Fibroblast of lung (primary cell): Measurements from ENCODE around the gene LAT. TPM values are rescaled to one million over a fixed set of nuclear protein-coding genes. Genes with fewer than 3 reads are reported as not detected.

ENCODE experiments used
- DNase-seq, 2 donors: peaks; one replicate each; pipeline versions ENCODE4 v3.0.0 to v3.0.0-alpha.2; 2010; ENCODE audit warnings: low read depth in 2 of 2
- H2AFZ ChIP-seq: 2 replicates; pipeline ENCODE4 v1.5.1; 2012; ENCODE audit warnings: low read length, control low read depth, inconsistent platforms
- H3K27ac ChIP-seq: 2 replicates; pipeline ENCODE4 v1.5.1; 2011; ENCODE audit warnings: low read length, control low read depth; ENCODE audit not compliant: insufficient read depth
- H3K27me3 ChIP-seq: 2 replicates; pipeline ENCODE4 v1.5.1; 2011; ENCODE audit warnings: mild to moderate bottlenecking, low read length; ENCODE audit not compliant: control insufficient read depth, insufficient read depth
- H3K36me3 ChIP-seq: 2 replicates; pipeline ENCODE4 v1.5.1; 2011; ENCODE audit warnings: low read length; ENCODE audit not compliant: control insufficient read depth, insufficient read depth
- H3K4me1 ChIP-seq: 2 replicates; pipeline ENCODE4 v1.5.1; 2011; ENCODE audit warnings: low read length; ENCODE audit not compliant: control insufficient read depth, insufficient read depth; ENCODE audit errors: extremely low read depth
- H3K4me2 ChIP-seq: 2 replicates; pipeline ENCODE4 v1.5.1; 2011; ENCODE audit warnings: low read length, control low read depth; ENCODE audit not compliant: insufficient read depth; ENCODE audit errors: extremely low read depth
- H3K4me3 ChIP-seq, 4 experiments: fragments of 200-600 bp in 1 of 4; sonication (generic) in 1 of 4; replicated peaks in 1 of 4; 2 replicates each; pipeline ENCODE4 v1.5.1; 2011 to 2016; ENCODE audit warnings: low read length in 4 of 4, low read depth in 3 of 4, mild to moderate bottlenecking in 3 of 4, control low read depth in 2 of 4, inconsistent platforms in 1 of 4, mixed read lengths in 1 of 4; ENCODE audit not compliant: insufficient read depth in 1 of 4; ENCODE audit errors: control extremely low read depth in 1 of 4
- H3K79me2 ChIP-seq: 2 replicates; pipeline ENCODE4 v1.5.1; 2012; ENCODE audit warnings: mild to moderate bottlenecking, low read length, inconsistent platforms; ENCODE audit not compliant: control insufficient read depth, insufficient read depth
- H3K9ac ChIP-seq: 2 replicates; pipeline ENCODE4 v1.5.1; 2011; ENCODE audit warnings: mild to moderate bottlenecking, low read length, control low read depth; ENCODE audit not compliant: insufficient read depth
- H3K9me3 ChIP-seq: 2 replicates; pipeline ENCODE4 v1.5.1; 2012; ENCODE audit warnings: low read depth, low read length; ENCODE audit not compliant: control insufficient read depth, insufficient read depth
- H4K20me1 ChIP-seq: 2 replicates; pipeline ENCODE4 v1.5.1; 2011; ENCODE audit warnings: low read length; ENCODE audit not compliant: control insufficient read depth, insufficient read depth; ENCODE audit errors: extremely low read depth
- EZH2 ChIP-seq: IDR thresholded peaks from 2 replicates; pipeline ENCODE4 v1.5.1; 2012; ENCODE audit warnings: low read length, control low read depth, mild to moderate bottlenecking; ENCODE audit errors: missing control alignments
- polyA plus RNA-seq, 2 donors: library from polyadenylated mRNA; depleted of rRNA in 1 of 2; stranded (reverse) in 1 of 2; unstranded in 1 of 2; fragments of >200 nt; gene quantifications; 2 replicates each; pipeline ENCODE4 v1.2.1, GENCODE V29; 2011 to 2012; ENCODE audit warnings: missing spikeins in 1 of 2
- total RNA-seq: library from RNA; depleted of rRNA; stranded (reverse); fragments of >200 nt; gene quantifications from 2 replicates; pipeline ENCODE4 v1.2.1, GENCODE V29; 2014
- TF ChIP-seq, protein P1 (sequence below), 2 donors: IDR thresholded peaks in 1 of 2; conservative IDR thresholded peaks in 1 of 2; 1 replicate in 1 of 2; 2 replicates in 1 of 2; pipeline ENCODE4 v1.5.1; 2011 to 2012; ENCODE audit warnings: low read length in 2 of 2, control low read depth in 1 of 2, inconsistent platforms in 1 of 2, low read depth in 1 of 2, mild to moderate bottlenecking in 1 of 2

LAT gene
- total and polyA plus RNA-seq, 2 donors (not counting 1 experiment from before 2014, with no cell fraction given), result 0.50 to 1.4 TPM

GRCh38 chr16:28974007-28974436 is 10.8 kb upstream of the LAT start:
- H3K4me1 ChIP-seq, result peaks cover 2% of the 10 kb centered on the region
- TF ChIP-seq EZH2, result no peak
- TF ChIP-seq, protein P1, sequence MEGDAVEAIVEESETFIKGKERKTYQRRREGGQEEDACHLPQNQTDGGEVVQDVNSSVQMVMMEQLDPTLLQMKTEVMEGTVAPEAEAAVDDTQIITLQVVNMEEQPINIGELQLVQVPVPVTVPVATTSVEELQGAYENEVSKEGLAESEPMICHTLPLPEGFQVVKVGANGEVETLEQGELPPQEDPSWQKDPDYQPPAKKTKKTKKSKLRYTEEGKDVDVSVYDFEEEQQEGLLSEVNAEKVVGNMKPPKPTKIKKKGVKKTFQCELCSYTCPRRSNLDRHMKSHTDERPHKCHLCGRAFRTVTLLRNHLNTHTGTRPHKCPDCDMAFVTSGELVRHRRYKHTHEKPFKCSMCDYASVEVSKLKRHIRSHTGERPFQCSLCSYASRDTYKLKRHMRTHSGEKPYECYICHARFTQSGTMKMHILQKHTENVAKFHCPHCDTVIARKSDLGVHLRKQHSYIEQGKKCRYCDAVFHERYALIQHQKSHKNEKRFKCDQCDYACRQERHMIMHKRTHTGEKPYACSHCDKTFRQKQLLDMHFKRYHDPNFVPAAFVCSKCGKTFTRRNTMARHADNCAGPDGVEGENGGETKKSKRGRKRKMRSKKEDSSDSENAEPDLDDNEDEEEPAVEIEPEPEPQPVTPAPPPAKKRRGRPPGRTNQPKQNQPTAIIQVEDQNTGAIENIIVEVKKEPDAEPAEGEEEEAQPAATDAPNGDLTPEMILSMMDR (conservative IDR thresholded peaks at IDR 0.05 in 1 of 2, IDR thresholded peaks at IDR 0.05 in 1 of 2; ENCODE audit: low read depth in 1 of 2, low read length in 2 of 2), result peak; percentile 83 to 88
- H3K27me3 ChIP-seq, result no peaks in the 10 kb centered on the region

DNA sequence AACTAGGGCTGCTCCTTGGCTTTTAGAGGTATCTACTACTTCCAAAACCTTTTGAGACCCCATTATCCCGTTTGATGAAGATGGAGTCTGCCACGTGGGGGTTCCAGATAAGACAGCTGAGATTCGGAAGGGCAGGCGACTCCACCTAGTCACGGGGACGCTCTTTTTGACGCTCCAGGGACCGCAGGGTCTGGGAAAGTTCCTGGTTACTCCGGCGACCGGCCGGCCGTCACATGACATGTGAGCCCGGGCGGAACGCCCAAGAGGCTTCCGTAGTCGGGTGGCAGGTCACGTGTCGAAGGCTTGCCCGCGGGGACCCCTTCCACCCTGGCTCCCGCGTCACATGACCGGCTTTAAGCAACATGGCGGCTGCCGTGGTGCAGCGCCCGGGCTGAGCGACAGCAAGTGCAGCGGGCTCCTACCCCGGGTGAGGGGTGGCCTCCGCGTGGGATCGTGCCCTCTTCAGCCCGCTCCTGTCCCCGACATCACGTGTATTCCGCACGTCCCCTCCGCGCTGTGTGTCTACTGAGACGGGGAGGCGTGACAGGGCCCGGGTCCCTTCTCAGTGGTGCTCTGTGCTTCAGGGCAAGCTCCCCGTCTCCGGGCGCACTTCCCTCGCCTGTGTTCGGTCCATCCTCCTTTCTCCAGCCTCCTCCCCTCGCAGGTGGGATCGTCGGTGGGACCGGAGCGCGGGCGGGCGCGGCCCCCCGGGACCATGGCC is 10.3 kb upstream of the LAT start, which contains the start of gene SPNS1:
Gene SPNS1 (plus strand): TSS at position 342 of the 721 bp plus-strand sequence. CDS start 374 bp downstream, at position 716.
- peak within 1 kb of the TSS; percentile 95 for H2AFZ ChIP-seq
- TF ChIP-seq EZH2, result no peak
- TF ChIP-seq, protein P1 (conservative IDR thresholded peaks at IDR 0.05 in 1 of 2, IDR thresholded peaks at IDR 0.05 in 1 of 2; ENCODE audit: low read depth in 1 of 2, low read length in 2 of 2), result no peak
- peak within 1 kb of the TSS; percentile 90 for H3K27ac ChIP-seq
- H3K4me3 ChIP-seq, result peak within 1 kb of the TSS; percentile 92 to 98 (median 94)
- H3K9me3 ChIP-seq, result no peaks in the 10 kb centered on the region
- H3K4me2 ChIP-seq, result peak within 1 kb of the TSS; percentile 86
- peak within 1 kb of the TSS; percentile 88 for H3K9ac ChIP-seq
- H3K36me3 ChIP-seq, result peaks cover 5% of the 10 kb centered on the region
- peak; percentile 96 to 98 for DNase-seq
- no peaks in the 10 kb centered on the region for H4K20me1 ChIP-seq
- H3K79me2 ChIP-seq, result peaks cover 25% of the 10 kb centered on the region
- H3K27me3 ChIP-seq, result no peaks in the 10 kb centered on the region
- peaks cover 2% of the 10 kb centered on the region for H3K4me1 ChIP-seq

More at GRCh38 chr16:28974007-28974436, 10.8 kb upstream of the LAT start:
- Histone ChIP-seq H3K9ac (peak overlapping the region; percentile 88), H3K4me2 (peak overlapping the region; percentile 84), H2AFZ (peak overlapping the region; percentile 77), H4K20me1 (no peaks in the 10 kb centered on the region), H3K4me3 (peak overlapping the region; percentile 92 to 98 (median 94)), H3K27ac (peak overlapping the region; percentile 90), H3K9me3 (no peaks in the 10 kb centered on the region), H3K79me2 (peaks cover 25% of the 10 kb centered on the region), H3K36me3 (peaks cover 5% of the 10 kb centered on the region)
- peak; percentile 52 to 74 for DNase-seq

DNA sequence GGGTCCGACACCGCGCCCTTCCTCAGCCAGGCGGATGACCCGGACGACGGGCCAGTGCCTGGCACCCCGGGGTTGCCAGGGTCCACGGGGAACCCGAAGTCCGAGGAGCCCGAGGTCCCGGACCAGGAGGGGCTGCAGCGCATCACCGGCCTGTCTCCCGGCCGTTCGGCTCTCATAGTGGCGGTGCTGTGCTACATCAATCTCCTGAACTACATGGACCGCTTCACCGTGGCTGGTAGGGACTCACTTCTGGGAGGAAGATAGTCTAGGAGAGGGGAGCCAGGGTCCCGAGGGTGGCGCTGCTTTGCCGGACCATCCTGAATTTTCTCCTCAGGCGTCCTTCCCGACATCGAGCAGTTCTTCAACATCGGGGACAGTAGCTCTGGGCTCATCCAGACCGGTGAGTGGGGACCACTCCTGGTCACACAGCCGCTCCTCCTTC is 9.7 kb upstream of the LAT start:
- Histone ChIP-seq H3K9me3 (no peaks in the 10 kb centered on the region), H4K20me1 (no peaks in the 10 kb centered on the region), H3K36me3 (peaks cover 5% of the 10 kb centered on the region), H3K4me3 (peak overlapping the region; percentile 92 to 98 (median 94)), H3K4me2 (peak overlapping the region; percentile 86), H3K27me3 (no peaks in the 10 kb centered on the region), H3K79me2 (peaks cover 25% of the 10 kb centered on the region), H3K9ac (peak overlapping the region; percentile 88), H3K27ac (peak overlapping the region; percentile 90), H3K4me1 (peaks cover 2% of the 10 kb centered on the region), H2AFZ (peak overlapping the region; percentile 95)
- TF ChIP-seq, protein P1 (conservative IDR thresholded peaks at IDR 0.05 in 1 of 2, IDR thresholded peaks at IDR 0.05 in 1 of 2; ENCODE audit: low read depth in 1 of 2, low read length in 2 of 2), result no peak
- no peak for TF ChIP-seq EZH2
- peak in 1 of 2 donors; percentile 5 for DNase-seq
